Activated CD8-positive, alpha-beta memory T cell treated with anti-CD3 and anti-CD28 coated beads, Interleukin-2, amount 50 U/mL, for 24 hours (primary cell): Measurements from ENCODE around the gene KSR2.

Source experiments
- DNase-seq: peaks from one replicate; pipeline ENCODE4 v3.0.0-alpha.2; 2020; ENCODE audit errors: extremely low read depth

KSR2 gene

DNA sequence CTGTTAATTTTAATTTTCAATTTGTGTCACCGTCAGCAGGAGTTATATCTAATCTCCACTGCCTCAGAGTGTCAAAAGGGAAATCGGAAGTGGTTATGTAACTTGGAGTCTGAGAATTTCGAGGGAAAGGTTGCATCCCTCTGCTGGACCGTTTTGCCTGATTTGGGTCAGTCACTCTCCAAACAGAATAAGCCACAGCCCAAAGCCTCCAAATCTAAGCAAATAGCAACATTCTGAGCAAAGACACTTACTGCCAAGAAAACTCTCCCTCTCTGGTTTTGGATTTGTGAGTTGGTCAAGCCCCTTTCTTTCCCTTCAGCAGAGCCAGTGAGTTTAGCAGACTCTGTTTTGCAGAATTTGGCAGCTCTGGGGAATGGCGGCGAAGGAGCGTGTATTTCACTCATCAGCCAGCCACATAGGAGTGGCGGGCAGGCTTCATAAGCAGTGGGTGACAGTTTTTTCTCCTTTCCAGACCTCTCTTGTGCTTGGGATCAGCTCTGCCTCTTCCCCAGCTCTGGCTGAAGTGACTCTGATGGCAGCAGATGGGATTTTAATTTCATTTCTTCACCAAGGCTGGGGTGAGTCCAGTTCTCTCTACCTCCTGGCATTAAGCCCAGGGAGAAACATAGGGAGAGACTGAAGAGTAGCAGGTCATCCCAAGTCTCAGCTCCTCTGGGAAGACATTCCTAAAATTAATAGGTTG, 388.6 kb downstream of the KSR2 start:
- no peak for DNase-seq

DNA sequence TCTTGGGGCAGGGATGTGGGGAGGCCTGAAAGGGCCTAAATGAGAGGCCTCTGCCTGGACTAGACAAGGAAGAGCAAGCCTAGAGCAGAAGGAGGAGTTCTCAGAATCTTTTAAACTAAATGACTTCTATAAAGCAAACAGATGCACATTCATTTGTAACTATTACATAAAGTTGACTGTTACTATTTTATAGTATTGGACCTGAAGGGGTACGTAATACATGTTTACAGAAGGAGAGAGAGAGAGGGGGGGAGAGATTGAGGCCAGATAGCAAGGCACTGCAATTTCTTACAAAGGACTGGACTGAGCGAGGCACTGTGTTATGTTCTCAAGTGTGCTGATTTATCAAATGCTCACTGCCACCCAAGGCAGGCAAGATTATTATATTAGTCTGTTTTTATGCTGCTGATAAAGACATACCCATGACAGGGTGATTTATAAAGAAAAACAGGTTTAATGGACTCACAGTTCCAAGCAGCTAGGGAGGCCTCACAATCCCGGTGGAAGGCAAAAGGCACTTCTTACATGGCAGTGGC, 391.6 kb downstream of the KSR2 start:
- DNase-seq: no peak

- DNase-seq: no peak
These were observed 392.7 kb downstream of the KSR2 start for GRCh38 chr12:117576053-117576452.

DNA sequence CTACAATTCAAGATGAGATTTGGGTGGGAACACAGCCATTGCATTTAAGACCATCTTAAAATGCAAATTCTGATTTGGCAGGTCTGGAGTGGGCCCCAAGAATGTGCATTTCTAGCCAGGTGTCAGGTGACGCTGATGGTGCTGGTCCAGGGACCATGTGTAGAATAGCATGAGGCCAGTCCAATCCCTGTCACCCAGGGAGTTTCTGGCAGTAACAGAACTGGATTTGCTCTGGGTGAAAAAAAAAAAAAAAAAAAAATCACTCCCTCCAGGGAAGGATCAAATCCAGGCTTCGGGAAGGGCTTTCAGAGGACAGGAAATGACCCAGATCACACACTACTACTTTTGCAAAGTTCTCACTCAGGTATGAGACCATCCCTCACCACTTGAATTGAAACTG, 394.1 kb downstream of the KSR2 start:
- no peak for DNase-seq

GRCh38 chr12:117572755-117573154, 396.0 kb downstream of the KSR2 start:
- no peak for DNase-seq

DNA sequence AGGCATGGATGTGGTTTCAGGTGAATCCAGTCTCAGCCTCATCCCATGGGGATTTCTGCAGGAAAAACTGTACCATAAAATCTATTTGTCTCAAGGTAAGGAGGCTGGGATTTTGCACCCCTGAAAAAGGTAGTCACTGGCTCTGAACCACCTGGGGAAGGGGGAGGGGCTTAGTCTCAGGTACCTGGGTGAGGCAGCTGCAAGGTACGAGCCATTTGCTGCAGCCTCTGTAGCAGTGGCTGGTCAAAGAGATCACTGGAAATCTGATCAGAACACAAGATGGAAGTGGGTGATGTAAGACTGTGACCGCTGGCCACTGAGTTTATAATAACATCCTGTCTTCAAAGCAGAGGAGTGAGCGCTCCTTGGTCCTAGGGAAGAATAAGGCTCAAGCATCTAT, 397.5 kb downstream of the KSR2 start:
- no peak for DNase-seq

GRCh38 chr12:117570608-117571007, 398.2 kb downstream of the KSR2 start:
- no peak for DNase-seq

GRCh38 chr12:117567644-117568216, 401.1 kb downstream of the KSR2 start:
- no peak for DNase-seq

- no peak for DNase-seq
These were observed 403.9 kb downstream of the KSR2 start for GRCh38 chr12:117564881-117565280.

GRCh38 chr12:117563706-117564105, 405.1 kb downstream of the KSR2 start:
- DNase-seq: no peak

- DNase-seq: no peak
These were observed 405.8 kb downstream of the KSR2 start for GRCh38 chr12:117563007-117563406.

GRCh38 chr12:117561990-117562389, 406.8 kb downstream of the KSR2 start:
- DNase-seq: no peak

DNA sequence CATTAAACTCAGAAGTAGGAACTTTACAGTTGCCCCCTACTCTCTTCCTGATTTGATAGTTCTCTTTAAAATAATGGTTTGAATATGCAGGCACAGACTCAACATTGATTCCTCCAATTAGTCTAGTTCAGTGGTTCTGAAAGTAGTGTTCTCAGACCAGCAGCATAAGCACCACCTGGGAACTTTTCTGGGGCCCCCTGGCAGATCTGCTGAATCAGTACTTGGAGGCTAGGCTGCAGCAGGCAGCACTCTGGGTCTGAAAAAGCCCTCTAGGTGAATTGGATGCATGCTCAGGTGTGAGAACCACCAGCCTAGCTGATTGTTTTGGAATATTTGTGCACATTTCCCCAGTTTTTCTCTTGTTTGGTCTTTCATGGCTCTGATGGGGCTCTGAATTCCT, 408.8 kb downstream of the KSR2 start:
- no peak for DNase-seq

DNA sequence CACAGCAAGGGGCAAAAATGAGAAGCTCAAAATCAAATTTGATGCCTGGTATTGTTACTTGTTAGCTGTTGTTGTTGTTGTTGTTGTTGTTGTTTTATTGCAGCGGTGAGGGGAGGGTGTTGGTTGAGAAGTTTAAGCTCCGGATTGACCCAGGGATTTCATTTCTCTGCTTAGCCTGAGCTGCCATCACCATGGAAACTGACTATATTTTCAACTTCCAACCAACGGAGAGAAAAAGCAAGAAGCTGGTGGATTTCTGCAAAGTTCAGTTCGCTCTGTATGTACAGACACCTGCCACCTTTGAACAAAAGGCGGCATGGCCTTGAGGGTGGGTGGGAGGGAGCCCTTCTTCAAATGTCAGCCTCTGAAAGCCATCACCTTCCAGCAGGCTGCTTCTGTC, 412.9 kb downstream of the KSR2 start:
- no peak for DNase-seq

GRCh38 chr12:117552971-117553370, 415.8 kb downstream of the KSR2 start:
- no peak for DNase-seq

GRCh38 chr12:117551665-117552064, 417.1 kb downstream of the KSR2 start:
- DNase-seq: no peak

- DNase-seq: no peak
These were observed 421.6 kb downstream of the KSR2 start for GRCh38 chr12:117547209-117547608.

DNA sequence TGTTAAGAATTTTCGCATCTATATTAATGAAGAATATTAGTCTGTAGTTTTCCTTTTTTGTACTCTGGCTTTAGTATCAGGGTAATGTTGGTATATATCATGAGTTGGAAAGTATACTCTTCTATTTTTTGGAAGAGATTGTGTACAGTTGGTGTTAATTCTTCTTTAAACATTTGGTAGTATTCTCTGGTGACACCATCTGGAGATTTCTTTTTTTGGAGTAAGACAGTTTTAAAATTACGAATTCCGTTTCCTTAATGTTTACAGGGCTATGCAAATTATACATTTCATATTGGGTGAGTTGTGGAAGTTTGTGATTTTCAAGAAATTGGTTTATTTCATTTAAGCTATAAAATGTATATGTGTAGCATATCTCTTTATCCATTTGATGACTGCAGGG, 423.6 kb downstream of the KSR2 start:
- DNase-seq: no peak

DNA sequence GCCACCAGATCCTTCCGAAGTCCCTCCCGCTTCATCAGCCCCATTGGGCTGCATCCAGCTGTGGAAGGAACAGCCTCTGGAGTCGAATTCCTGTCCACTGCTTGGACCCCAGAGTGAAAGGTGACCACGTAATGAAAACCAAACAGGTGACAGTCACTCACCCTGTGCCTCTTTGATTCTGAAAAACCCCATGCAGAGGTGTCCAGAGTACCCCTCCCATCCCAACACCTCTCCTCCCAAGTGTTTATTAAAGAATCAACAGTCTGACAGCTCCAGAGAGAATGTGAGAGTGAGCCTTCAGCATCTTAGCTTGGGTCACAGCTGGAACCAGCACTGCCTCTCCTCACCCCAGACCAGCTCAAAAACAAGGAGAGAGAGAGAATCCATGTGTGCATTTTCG, 428.8 kb downstream of the KSR2 start:
- DNase-seq: no peak

GRCh38 chr12:117538926-117539325, 429.9 kb downstream of the KSR2 start:
- DNase-seq: no peak

DNA sequence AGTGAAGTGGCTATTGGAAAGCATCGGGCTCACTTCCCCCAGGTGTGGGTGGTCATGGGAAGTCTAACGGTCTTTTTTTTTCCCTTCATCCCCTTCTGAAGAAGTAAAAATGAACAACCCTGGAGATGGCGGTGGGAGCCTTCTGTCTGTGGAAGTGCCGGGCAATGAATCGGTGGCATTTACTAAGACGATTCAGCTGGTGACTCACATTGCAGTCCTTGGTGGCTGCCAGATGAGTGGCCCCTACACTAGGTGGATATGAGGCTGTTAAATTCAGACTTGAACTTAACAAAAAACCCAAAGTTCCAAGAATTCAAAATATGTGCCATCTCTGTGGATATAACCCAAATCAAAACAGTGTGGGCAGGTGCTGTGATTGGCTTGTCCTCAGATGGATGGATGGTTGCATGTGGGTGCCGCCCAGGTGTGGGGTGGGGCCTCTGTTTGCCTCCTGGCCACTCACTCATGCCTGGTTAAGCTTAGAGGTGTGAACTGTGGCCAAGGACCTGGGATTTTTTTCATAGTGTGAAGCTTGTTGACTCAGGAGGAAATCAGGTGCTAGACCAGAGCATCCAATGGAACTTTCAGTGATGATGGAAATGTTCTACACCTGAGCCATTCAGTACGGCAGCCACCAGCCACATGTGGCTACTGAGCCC, 430.6 kb downstream of the KSR2 start:
- DNase-seq: no peak

- DNase-seq: no peak
These were observed 435.1 kb downstream of the KSR2 start for GRCh38 chr12:117533687-117534086.

DNA sequence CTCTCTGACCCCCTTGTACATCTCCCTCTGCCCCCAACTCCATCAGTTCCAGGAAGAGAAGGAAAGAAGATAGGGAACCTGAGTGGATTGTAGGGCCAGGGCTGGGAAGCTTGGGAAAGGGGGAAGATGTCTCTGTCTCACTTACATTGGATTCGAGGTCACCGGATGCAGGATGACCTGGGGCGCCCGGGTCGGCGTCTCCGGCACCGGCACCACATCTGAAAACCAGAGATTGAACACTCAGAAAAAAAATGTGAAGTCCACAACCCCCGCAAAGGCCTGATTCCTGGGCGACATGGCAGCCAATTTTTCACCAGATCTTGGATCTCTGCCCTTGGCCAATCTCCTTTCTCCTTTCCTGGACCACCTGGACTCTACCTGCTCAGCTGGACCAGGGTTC, 438.0 kb downstream of the KSR2 start:
- DNase-seq: no peak
